Measurements from ENCODE around the gene DDX6.

GRCh38 chr11:118799372-118799771 is 8.4 kb upstream of the DDX6 start:
- TF ChIP-seq POLR2A (IDR thresholded peaks at IDR 0.05) (no peak), CTCF (IDR thresholded peaks at IDR 0.05) (no peak)
